Measurements from ENCODE around the gene DAAM2. TPM values are rescaled to one million over a fixed set of nuclear protein-coding genes. Genes with fewer than 3 reads are reported as not detected.
A peak's percentile ranks its signal among the peaks of the same experiment; 100 is the strongest.

The DAAM2 gene
- total and polyA plus RNA-seq, 9 donors, result 25.8 to 39.9 (median 35.2) TPM

DNA sequence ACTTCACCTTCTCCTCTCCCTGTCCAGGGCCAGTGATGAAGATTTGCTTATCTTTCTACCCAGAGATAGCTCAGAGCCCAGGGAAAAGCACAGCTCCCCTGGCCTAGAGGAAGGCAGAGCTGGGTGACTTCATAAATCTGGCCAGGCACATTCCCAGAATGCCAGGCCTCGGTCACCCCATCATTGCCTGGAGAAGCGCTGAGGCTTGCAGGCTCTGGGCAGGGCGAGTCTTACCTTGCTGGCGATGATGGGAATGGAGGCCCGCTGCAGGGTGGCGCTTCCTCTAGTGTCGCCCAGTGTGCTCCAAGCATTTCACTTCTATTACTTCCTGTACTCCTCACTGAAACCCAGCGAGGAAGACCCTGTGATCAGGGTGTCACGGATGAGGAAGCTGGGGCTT, 60.1 kb downstream of the DAAM2 start:
- H3K4me1 ChIP-seq (ENCODE audit: control insufficient read depth, insufficient read depth, low read length), result peaks cover 37% of the 10 kb centered on the region
- no peak overlapping the region for H3K4me3 ChIP-seq (ENCODE audit: low read length)
- no peak for DNase-seq
- H3K27me3 ChIP-seq (ENCODE audit: control insufficient read depth, insufficient read depth, low read length), result no peaks in the 10 kb centered on the region
- H3K27ac ChIP-seq (ENCODE audit: low read length), result no peak overlapping the region
- no peaks in the 10 kb centered on the region for H3K9me3 ChIP-seq (replicated peaks; ENCODE audit: control insufficient read depth, low read depth, low read length)
- H3K36me3 ChIP-seq (ENCODE audit: control insufficient read depth, insufficient read depth, low read length), result peaks cover 11% of the 10 kb centered on the region
- WGBS (ENCODE audit: insufficient coverage), result 92% methylated on average over 4 of the region's 9 CpGs

DNA sequence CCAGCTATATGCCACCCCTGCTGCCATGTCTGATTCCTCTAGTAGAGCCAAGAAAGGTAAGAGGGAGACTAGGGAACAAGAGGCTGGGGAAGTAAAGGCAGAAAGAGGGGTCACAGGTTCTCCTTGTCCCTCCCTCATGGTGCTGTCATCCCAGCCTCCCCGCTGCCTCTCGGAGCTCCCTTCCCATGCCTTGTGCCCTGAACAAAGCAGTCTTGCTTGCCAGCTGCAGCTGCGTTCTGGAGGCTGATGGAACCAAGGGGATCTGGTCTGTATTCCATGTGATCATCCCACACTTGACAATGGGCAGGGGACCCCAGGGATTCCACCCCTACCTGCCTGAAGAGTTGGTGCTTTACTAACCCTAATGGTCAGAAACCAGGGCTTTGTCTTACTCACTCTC, 61.4 kb downstream of the DAAM2 start:
- WGBS (ENCODE audit: insufficient coverage), result 95% methylated on average over 3 of the region's 3 CpGs
- peaks cover 27% of the 10 kb centered on the region for H3K4me1 ChIP-seq (ENCODE audit: control insufficient read depth, insufficient read depth, low read length)
- no peak overlapping the region for H3K27ac ChIP-seq (ENCODE audit: low read length)
- H3K4me3 ChIP-seq (ENCODE audit: low read length), result no peak overlapping the region
- H3K27me3 ChIP-seq (ENCODE audit: control insufficient read depth, insufficient read depth, low read length), result no peaks in the 10 kb centered on the region
- no peak for DNase-seq
- H3K9me3 ChIP-seq (replicated peaks; ENCODE audit: control insufficient read depth, low read depth, low read length), result no peaks in the 10 kb centered on the region
- peaks cover 18% of the 10 kb centered on the region for H3K36me3 ChIP-seq (ENCODE audit: control insufficient read depth, insufficient read depth, low read length)

DNA sequence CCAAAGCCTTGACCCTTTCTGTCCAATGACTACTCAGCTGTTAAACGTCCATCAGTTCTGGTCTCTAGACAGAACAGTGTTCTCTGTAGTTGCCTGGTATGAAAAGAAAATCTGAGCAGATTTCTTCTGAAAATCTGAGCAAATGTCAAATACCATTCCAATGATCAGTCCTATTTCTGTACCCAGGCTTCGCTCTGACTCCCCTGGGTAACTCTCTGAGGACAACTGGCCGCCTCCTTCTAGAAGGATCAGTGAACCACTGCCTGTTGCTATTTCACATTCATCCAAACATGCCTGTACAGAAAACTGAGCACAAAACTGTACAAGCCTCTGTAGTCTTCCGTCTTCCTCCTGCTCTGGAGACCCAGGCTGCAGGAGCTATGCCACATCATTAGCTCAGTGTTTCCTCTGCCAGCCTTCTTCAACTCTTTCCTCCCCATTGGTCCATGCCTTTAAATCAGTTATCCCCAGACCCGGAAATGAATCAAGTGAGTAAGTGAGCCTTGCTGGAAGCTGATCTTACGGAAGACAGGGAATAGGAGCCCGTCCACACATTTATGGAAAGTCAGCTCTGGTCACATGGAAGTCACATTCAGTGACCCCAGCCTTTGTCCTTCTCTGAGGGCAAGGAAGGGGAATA, 63.3 kb downstream of the DAAM2 start:
- 85% methylated on average over 6 of the region's 7 CpGs for WGBS (ENCODE audit: insufficient coverage)
- H3K27me3 ChIP-seq (ENCODE audit: control insufficient read depth, insufficient read depth, low read length), result no peaks in the 10 kb centered on the region
- H3K4me1 ChIP-seq (ENCODE audit: control insufficient read depth, insufficient read depth, low read length), result peaks cover 13% of the 10 kb centered on the region
- peaks cover 28% of the 10 kb centered on the region for H3K36me3 ChIP-seq (ENCODE audit: control insufficient read depth, insufficient read depth, low read length)
- H3K4me3 ChIP-seq (ENCODE audit: low read length), result no peak overlapping the region
- H3K27ac ChIP-seq (ENCODE audit: low read length), result no peak overlapping the region
- DNase-seq, result no peak
- H3K9me3 ChIP-seq (replicated peaks; ENCODE audit: control insufficient read depth, low read depth, low read length), result no peaks in the 10 kb centered on the region

DNA sequence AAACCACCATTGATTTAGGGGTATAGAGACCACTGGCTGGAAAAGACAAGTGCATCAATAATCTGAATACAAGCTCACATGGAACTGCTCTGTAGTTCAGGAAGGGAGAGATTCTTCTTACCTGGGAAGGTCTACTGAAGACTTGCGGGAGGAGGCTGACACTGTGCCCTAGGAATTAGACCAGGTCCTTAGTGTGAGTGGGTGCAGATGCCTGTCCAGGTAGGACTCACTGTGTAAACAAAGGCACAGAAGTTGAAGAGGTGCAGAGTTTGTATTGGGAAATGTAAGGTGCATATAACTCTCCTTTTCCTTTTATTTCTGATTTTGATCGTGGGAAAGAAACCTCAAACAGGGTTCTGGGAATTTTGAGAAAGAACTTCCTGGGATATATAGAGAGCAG, 66.8 kb downstream of the DAAM2 start:
- H3K36me3 ChIP-seq (ENCODE audit: control insufficient read depth, insufficient read depth, low read length), result peaks cover 53% of the 10 kb centered on the region
- H3K4me1 ChIP-seq (ENCODE audit: control insufficient read depth, insufficient read depth, low read length), result peaks cover 8% of the 10 kb centered on the region
- WGBS (ENCODE audit: insufficient coverage), result 100% methylated on average over 1 of the region's 2 CpGs
- H3K4me3 ChIP-seq (ENCODE audit: low read length), result no peak overlapping the region
- DNase-seq, result no peak
- H3K9me3 ChIP-seq (replicated peaks; ENCODE audit: control insufficient read depth, low read depth, low read length), result no peaks in the 10 kb centered on the region
- H3K27ac ChIP-seq (ENCODE audit: low read length), result no peak overlapping the region
- no peaks in the 10 kb centered on the region for H3K27me3 ChIP-seq (ENCODE audit: control insufficient read depth, insufficient read depth, low read length)

DNA sequence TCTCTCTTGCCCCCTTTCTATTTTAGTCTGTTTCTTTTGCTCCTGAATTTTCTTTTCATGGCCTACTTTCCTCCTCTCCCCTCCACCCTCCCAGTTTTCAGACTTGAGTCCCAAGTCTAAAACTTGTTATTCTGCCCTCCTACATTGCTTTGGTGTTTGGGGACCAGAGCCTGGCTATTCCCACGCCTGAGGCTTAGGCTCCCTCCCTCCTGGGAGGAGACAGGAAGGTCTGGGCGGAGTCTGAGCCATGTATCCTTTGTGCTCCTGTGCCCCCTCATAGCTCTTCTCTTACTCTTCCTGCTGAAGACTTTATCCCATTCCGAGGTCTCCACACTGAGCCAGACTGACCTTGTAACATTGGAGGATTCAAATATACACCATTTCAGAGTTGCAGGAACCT, 69.5 kb downstream of the DAAM2 start:
- 67% methylated on average over 2 of the region's 3 CpGs for WGBS (ENCODE audit: insufficient coverage)
- peaks cover 61% of the 10 kb centered on the region for H3K36me3 ChIP-seq (ENCODE audit: control insufficient read depth, insufficient read depth, low read length)
- no peaks in the 10 kb centered on the region for H3K27me3 ChIP-seq (ENCODE audit: control insufficient read depth, insufficient read depth, low read length)
- H3K4me1 ChIP-seq (ENCODE audit: control insufficient read depth, insufficient read depth, low read length), result peaks cover 3% of the 10 kb centered on the region
- no peak overlapping the region for H3K4me3 ChIP-seq (ENCODE audit: low read length)
- no peaks in the 10 kb centered on the region for H3K9me3 ChIP-seq (replicated peaks; ENCODE audit: control insufficient read depth, low read depth, low read length)
- no peak for DNase-seq
- H3K27ac ChIP-seq (ENCODE audit: low read length), result no peak overlapping the region

DNA sequence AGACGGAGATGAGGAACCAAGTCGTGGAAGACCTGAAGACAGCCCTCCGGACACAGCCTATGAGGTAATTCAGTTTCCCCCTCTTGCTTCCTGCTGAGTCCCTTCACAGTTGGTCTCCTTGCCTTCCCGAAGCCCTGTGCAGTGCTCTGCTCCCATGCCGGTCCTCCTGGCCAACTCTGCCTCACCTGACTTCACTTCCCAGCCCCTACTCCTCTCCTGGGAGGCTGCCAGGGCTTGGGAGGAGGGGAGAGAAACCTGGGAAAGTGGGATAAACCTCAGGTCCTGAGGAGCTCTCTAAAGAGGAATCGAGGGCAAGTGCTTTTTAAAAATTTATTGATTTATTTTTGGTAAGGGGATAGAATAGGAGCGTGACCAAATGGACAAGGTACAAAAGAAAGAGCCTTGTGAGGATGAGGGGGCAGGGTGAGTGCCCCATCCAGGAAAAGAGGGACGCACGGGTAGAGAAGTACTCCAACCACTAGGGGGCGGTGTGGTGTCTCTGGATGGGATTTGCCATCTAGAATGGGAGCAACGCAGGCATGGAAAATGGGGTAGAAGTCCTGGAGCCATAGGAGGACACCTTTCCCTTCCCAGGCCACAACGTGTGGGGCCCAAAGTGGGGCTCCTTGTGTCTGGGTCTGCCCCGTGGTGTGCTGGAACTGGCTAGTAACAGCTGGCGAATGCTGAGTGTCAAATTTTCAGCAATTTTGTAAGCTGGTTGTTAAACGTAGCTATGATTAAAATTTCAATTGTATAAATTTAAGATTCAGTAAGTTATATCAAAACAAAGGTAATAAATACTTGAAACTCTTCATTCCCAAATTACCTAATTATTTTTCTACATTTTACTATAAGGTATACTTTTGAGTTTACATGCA, 73.1 kb downstream of the DAAM2 start:
- H3K27me3 ChIP-seq (ENCODE audit: control insufficient read depth, insufficient read depth, low read length), result no peaks in the 10 kb centered on the region
- peak; percentile 35 for DNase-seq
- no peak overlapping the region for H3K4me3 ChIP-seq (ENCODE audit: low read length)
- peaks cover 3% of the 10 kb centered on the region for H3K4me1 ChIP-seq (ENCODE audit: control insufficient read depth, insufficient read depth, low read length)
- H3K27ac ChIP-seq (ENCODE audit: low read length), result no peak overlapping the region
- WGBS (ENCODE audit: insufficient coverage), result 67% methylated on average over 6 of the region's 15 CpGs
- H3K36me3 ChIP-seq (ENCODE audit: control insufficient read depth, insufficient read depth, low read length), result peaks cover 63% of the 10 kb centered on the region
- no peaks in the 10 kb centered on the region for H3K9me3 ChIP-seq (replicated peaks; ENCODE audit: control insufficient read depth, low read depth, low read length)

DNA sequence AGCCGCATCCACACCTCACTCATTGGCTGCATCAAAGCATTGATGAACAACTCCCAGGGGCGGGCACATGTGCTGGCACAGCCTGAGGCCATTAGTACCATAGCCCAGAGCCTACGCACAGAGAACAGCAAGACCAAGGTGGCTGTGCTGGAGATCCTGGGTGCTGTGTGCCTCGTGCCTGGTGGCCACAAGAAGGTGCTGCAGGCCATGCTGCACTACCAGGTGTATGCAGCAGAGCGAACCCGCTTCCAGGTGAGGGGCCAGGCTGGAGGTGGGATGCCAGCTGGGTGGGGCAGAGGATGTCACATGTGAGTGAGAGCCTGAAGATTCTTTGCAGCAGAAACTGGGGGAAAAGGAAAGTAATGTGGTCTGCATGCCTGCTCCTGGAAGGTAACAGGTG, 75.4 kb downstream of the DAAM2 start:
- Histone ChIP-seq H3K9me3 (replicated peaks; ENCODE audit: control insufficient read depth, low read depth, low read length) (no peaks in the 10 kb centered on the region), H3K27me3 (ENCODE audit: control insufficient read depth, insufficient read depth, low read length) (no peaks in the 10 kb centered on the region), H3K4me1 (ENCODE audit: control insufficient read depth, insufficient read depth, low read length) (peaks cover 3% of the 10 kb centered on the region), H3K4me3 (ENCODE audit: low read length) (no peak overlapping the region), H3K27ac (ENCODE audit: low read length) (no peak overlapping the region), H3K36me3 (ENCODE audit: control insufficient read depth, insufficient read depth, low read length) (peaks cover 61% of the 10 kb centered on the region)
- no peak for DNase-seq
- WGBS (ENCODE audit: insufficient coverage), result 86% methylated on average over 6 of the region's 6 CpGs

DNA sequence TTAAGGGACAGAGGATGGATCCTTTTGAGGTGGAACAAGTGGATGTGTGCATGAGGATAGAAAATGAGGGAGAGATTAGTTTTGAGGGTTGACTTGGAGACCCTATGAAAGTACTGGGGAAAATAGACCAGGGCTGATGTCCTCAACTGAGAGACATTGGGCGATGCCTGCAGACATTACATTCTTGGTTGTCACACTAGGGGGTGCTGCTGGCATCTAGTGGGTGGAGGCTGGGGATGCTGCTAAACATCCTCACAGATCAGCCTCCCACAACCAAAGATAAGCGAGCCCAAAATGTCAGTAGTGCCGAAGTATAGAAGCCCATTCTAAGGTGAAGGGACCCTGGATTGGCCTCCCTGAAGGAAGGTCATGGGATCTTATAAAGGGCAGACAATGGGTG, 78.8 kb downstream of the DAAM2 start:
- H3K4me1 ChIP-seq (ENCODE audit: control insufficient read depth, insufficient read depth, low read length), result no peaks in the 10 kb centered on the region
- H3K27me3 ChIP-seq (ENCODE audit: control insufficient read depth, insufficient read depth, low read length), result no peaks in the 10 kb centered on the region
- no peak for DNase-seq
- H3K4me3 ChIP-seq (ENCODE audit: low read length), result no peak overlapping the region
- no peak overlapping the region for H3K27ac ChIP-seq (ENCODE audit: low read length)
- H3K36me3 ChIP-seq (ENCODE audit: control insufficient read depth, insufficient read depth, low read length), result peaks cover 69% of the 10 kb centered on the region
- WGBS (ENCODE audit: insufficient coverage), result no CpG with 5 or more reads among the region's 3 CpGs
- H3K9me3 ChIP-seq (replicated peaks; ENCODE audit: control insufficient read depth, low read depth, low read length), result no peaks in the 10 kb centered on the region

DNA sequence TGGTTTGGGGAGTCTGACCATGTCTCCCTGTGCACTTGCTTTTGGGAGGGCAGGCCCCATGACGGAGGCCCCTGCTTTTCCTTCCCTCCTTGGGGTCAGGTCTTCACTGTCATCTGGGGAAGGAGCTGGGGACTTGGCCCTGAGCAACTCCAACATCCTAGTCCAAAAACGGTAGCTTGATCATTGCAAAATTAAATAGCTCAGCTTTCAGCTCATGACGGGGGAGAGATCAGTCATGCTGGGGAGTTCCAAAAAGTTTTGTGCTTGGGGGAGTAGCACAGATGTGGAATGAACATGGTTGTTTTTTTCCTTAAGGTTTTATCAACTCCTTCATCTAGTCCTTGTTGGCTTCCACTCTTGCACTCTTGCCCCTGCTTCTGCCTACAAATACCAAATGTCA, 81.3 kb downstream of the DAAM2 start:
- Histone ChIP-seq H3K36me3 (ENCODE audit: control insufficient read depth, insufficient read depth, low read length) (peaks cover 77% of the 10 kb centered on the region), H3K4me1 (ENCODE audit: control insufficient read depth, insufficient read depth, low read length) (peaks cover 8% of the 10 kb centered on the region), H3K27me3 (ENCODE audit: control insufficient read depth, insufficient read depth, low read length) (no peaks in the 10 kb centered on the region), H3K27ac (ENCODE audit: low read length) (no peak overlapping the region), H3K9me3 (replicated peaks; ENCODE audit: control insufficient read depth, low read depth, low read length) (no peaks in the 10 kb centered on the region), H3K4me3 (ENCODE audit: low read length) (no peak overlapping the region)
- no peak for DNase-seq
- 90% methylated on average over 2 of the region's 3 CpGs for WGBS (ENCODE audit: insufficient coverage)

DNA sequence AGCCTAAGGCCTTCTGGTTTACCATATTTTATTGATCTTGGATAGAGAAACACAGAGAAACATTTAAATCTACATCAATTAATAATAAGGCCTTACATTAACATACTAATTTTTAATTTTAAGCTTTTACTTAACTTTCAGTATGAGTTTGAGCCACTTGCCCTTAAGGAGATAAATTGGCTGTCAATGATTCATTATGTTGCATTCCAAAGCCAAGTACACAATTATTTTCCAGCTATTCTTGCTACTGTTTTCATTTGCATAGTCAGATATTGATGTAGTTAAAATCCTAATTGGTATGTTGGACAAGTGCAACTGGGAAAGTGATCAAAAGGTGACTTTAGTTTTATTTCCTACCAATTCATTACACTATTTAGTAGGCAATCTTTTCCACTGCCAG, 83.9 kb downstream of the DAAM2 start:
- no peaks in the 10 kb centered on the region for H3K27me3 ChIP-seq (ENCODE audit: control insufficient read depth, insufficient read depth, low read length)
- H3K4me1 ChIP-seq (ENCODE audit: control insufficient read depth, insufficient read depth, low read length), result peaks cover 31% of the 10 kb centered on the region
- DNase-seq, result no peak
- no peaks in the 10 kb centered on the region for H3K9me3 ChIP-seq (replicated peaks; ENCODE audit: control insufficient read depth, low read depth, low read length)
- no peak overlapping the region for H3K27ac ChIP-seq (ENCODE audit: low read length)
- peaks cover 72% of the 10 kb centered on the region for H3K36me3 ChIP-seq (ENCODE audit: control insufficient read depth, insufficient read depth, low read length)
- no peak overlapping the region for H3K4me3 ChIP-seq (ENCODE audit: low read length)
